ENCODE results near the gene AKR1C2.
"Not testable (repeated sequence)": the region's sequence is repeated elsewhere in the genome, so short reads cannot be mapped to it uniquely, and the experiment has no call there.

Gene AKR1C2

GRCh38 chr10:5002013-5002727, 1.5 kb downstream of the AKR1C2 start:
- TF ChIP-seq CTCF (IDR thresholded peaks at IDR 0.05; ENCODE audit: low read length), result no peak
- no peak for TF ChIP-seq EZH2 (optimal IDR thresholded peaks at IDR 0.05; ENCODE audit: low read depth, low read length)
- no peak for TF ChIP-seq EZH2phosphoT487 (IDR thresholded peaks at IDR 0.05; ENCODE audit: low read length)
- Histone ChIP-seq H3K9ac (ENCODE audit: low read length) (no peak overlapping the region), H2AFZ (ENCODE audit: low read length) (no peak overlapping the region)

GRCh38 chr10:4998671-4999070, 5.0 kb downstream of the AKR1C2 start:
- H3K4me3 ChIP-seq (ENCODE audit: low read length), result no peak overlapping the region
- H3K79me2 ChIP-seq (ENCODE audit: low read length), result no peaks in the 10 kb centered on the region
- H2AFZ ChIP-seq (ENCODE audit: low read length), result no peak overlapping the region
- H3K4me1 ChIP-seq (ENCODE audit: low read length), result no peaks in the 10 kb centered on the region
- H3K4me2 ChIP-seq (ENCODE audit: low read depth, low read length), result no peak overlapping the region
- TF ChIP-seq EZH2phosphoT487 (IDR thresholded peaks at IDR 0.05; ENCODE audit: low read length), result no peak
- H3K27me3 ChIP-seq (replicated peaks; ENCODE audit: insufficient read depth, low read length), result no peaks in the 10 kb centered on the region
- no peak overlapping the region for H3K27ac ChIP-seq (ENCODE audit: low read length)
- H3K9me2 ChIP-seq (replicated peaks; ENCODE audit: insufficient read depth, low read length), result no peaks in the 10 kb centered on the region
- no peaks in the 10 kb centered on the region for H3F3A ChIP-seq (ENCODE audit: insufficient read depth, low read length)
- DNase-seq, result no peak
- H4K20me1 ChIP-seq (ENCODE audit: insufficient read depth, low read length), result no peaks in the 10 kb centered on the region
- no peak overlapping the region for H3K9ac ChIP-seq (ENCODE audit: low read length)
- no peaks in the 10 kb centered on the region for H3K36me3 ChIP-seq (replicated peaks; ENCODE audit: insufficient read depth, low read length)
- H3K9me3 ChIP-seq (replicated peaks; ENCODE audit: insufficient read depth, low read length), result no peaks in the 10 kb centered on the region

More at GRCh38 chr10:5002013-5002727, 1.5 kb downstream of the AKR1C2 start:
- DNase-seq, result no peak
- Histone ChIP-seq H3K9me2 (replicated peaks; ENCODE audit: insufficient read depth, low read length) (no peaks in the 10 kb centered on the region), H3K4me2 (ENCODE audit: low read depth, low read length) (no peak overlapping the region), H3F3A (ENCODE audit: insufficient read depth, low read length) (no peaks in the 10 kb centered on the region), H3K36me3 (replicated peaks; ENCODE audit: insufficient read depth, low read length) (no peaks in the 10 kb centered on the region), H3K27me3 (replicated peaks; ENCODE audit: insufficient read depth, low read length) (no peaks in the 10 kb centered on the region), H3K27ac (ENCODE audit: low read length) (no peak overlapping the region), H3K4me1 (ENCODE audit: low read length) (no peaks in the 10 kb centered on the region), H3K9me3 (replicated peaks; ENCODE audit: insufficient read depth, low read length) (no peaks in the 10 kb centered on the region), H3K79me2 (ENCODE audit: low read length) (no peaks in the 10 kb centered on the region), H4K20me1 (ENCODE audit: insufficient read depth, low read length) (no peaks in the 10 kb centered on the region), H3K4me3 (ENCODE audit: low read length) (no peak overlapping the region)

- H3K4me2 ChIP-seq (ENCODE audit: low read depth, low read length); H3K9me3 ChIP-seq (replicated peaks; ENCODE audit: insufficient read depth, low read length): not testable (repeated sequence)
Observed at GRCh38 chr10:4994260-4994659, 9.4 kb downstream of the AKR1C2 start.

GRCh38 chr10:4992564-4992963, 11.1 kb downstream of the AKR1C2 start:
- H2AFZ ChIP-seq (ENCODE audit: low read length), result not testable (repeated sequence)

More at GRCh38 chr10:4994260-4994659, 9.4 kb downstream of the AKR1C2 start:
- not testable (repeated sequence) for H3K9me2 ChIP-seq (replicated peaks; ENCODE audit: insufficient read depth, low read length); H4K20me1 ChIP-seq (ENCODE audit: insufficient read depth, low read length); DNase-seq; H3K79me2 ChIP-seq (ENCODE audit: low read length); H3K27ac ChIP-seq (ENCODE audit: low read length); H3K27me3 ChIP-seq (replicated peaks; ENCODE audit: insufficient read depth, low read length); H3K36me3 ChIP-seq (replicated peaks; ENCODE audit: insufficient read depth, low read length); H3F3A ChIP-seq (ENCODE audit: insufficient read depth, low read length); H2AFZ ChIP-seq (ENCODE audit: low read length); H3K4me1 ChIP-seq (ENCODE audit: low read length); H3K9ac ChIP-seq (ENCODE audit: low read length); H3K4me3 ChIP-seq (ENCODE audit: low read length)

GRCh38 chr10:4991463-4991862, 12.2 kb downstream of the AKR1C2 start:
- not testable (repeated sequence) for H3K79me2 ChIP-seq (ENCODE audit: low read length); H3K4me1 ChIP-seq (ENCODE audit: low read length); H2AFZ ChIP-seq (ENCODE audit: low read length); H3K4me3 ChIP-seq (ENCODE audit: low read length); DNase-seq; H4K20me1 ChIP-seq (ENCODE audit: insufficient read depth, low read length); H3F3A ChIP-seq (ENCODE audit: insufficient read depth, low read length); H3K27ac ChIP-seq (ENCODE audit: low read length); H3K4me2 ChIP-seq (ENCODE audit: low read depth, low read length); H3K27me3 ChIP-seq (replicated peaks; ENCODE audit: insufficient read depth, low read length); H3K36me3 ChIP-seq (replicated peaks; ENCODE audit: insufficient read depth, low read length); H3K9me3 ChIP-seq (replicated peaks; ENCODE audit: insufficient read depth, low read length); H3K9ac ChIP-seq (ENCODE audit: low read length); H3K9me2 ChIP-seq (replicated peaks; ENCODE audit: insufficient read depth, low read length)

More at GRCh38 chr10:4992564-4992963, 11.1 kb downstream of the AKR1C2 start:
- not testable (repeated sequence) for H3K27me3 ChIP-seq (replicated peaks; ENCODE audit: insufficient read depth, low read length); H3K36me3 ChIP-seq (replicated peaks; ENCODE audit: insufficient read depth, low read length); DNase-seq; H3K27ac ChIP-seq (ENCODE audit: low read length); H3K9ac ChIP-seq (ENCODE audit: low read length); H3K4me3 ChIP-seq (ENCODE audit: low read length); H3K9me2 ChIP-seq (replicated peaks; ENCODE audit: insufficient read depth, low read length); H4K20me1 ChIP-seq (ENCODE audit: insufficient read depth, low read length); H3F3A ChIP-seq (ENCODE audit: insufficient read depth, low read length); H3K9me3 ChIP-seq (replicated peaks; ENCODE audit: insufficient read depth, low read length); H3K4me2 ChIP-seq (ENCODE audit: low read depth, low read length); H3K79me2 ChIP-seq (ENCODE audit: low read length); H3K4me1 ChIP-seq (ENCODE audit: low read length)

Data from MM.1S (cell line).